Endodermal cell (in vitro differentiated cells): ENCODE measurements around the gene RNF224. TPM values are rescaled to one million over a fixed set of nuclear protein-coding genes. Genes with fewer than 3 reads are reported as not detected.

ENCODE experiments used
- DNase-seq: peaks from one replicate; pipeline ENCODE4 v3.0.0-alpha.2; 2017
- H3K27ac ChIP-seq: 2 replicates; pipeline ENCODE4 v1.5.1; 2013; ENCODE audit warnings: mild to moderate bottlenecking, low read depth, low read length, moderate library complexity
- H3K27me3 ChIP-seq: 2 replicates; pipeline ENCODE4 v1.6.1; 2013; ENCODE audit warnings: mild to moderate bottlenecking, low read length, moderate library complexity; ENCODE audit not compliant: insufficient read depth, control insufficient read depth, poor library complexity, severe bottlenecking
- H3K36me3 ChIP-seq: 2 replicates; pipeline ENCODE4 v1.7.0; 2013; ENCODE audit warnings: mild to moderate bottlenecking, low read length, moderate library complexity; ENCODE audit not compliant: control insufficient read depth, insufficient read depth
- H3K4me1 ChIP-seq: one replicate; pipeline ENCODE4 v1.7.0; 2013; ENCODE audit warnings: low read length; ENCODE audit not compliant: control insufficient read depth, insufficient read depth
- H3K4me3 ChIP-seq: 2 replicates; pipeline ENCODE4 v1.5.1; 2013; ENCODE audit warnings: mild to moderate bottlenecking, low read length, moderate library complexity
- H3K9ac ChIP-seq: 2 replicates; pipeline ENCODE4 v1.6.1; 2013; ENCODE audit warnings: mild to moderate bottlenecking, low read length, moderate library complexity; ENCODE audit not compliant: poor library complexity, severe bottlenecking; ENCODE audit errors: extremely low read depth
- H3K9me3 ChIP-seq: 2 replicates; pipeline ENCODE4 v1.6.1; 2013; ENCODE audit warnings: mild to moderate bottlenecking, low read length, moderate library complexity; ENCODE audit not compliant: control insufficient read depth
- H3K27ac Mint-ChIP-seq: 2 replicates; pipeline ENCODE4 v1.8.0; 2020; ENCODE audit warnings: mixed read lengths
- H3K27me3 Mint-ChIP-seq: 2 replicates; pipeline ENCODE4 v1.8.0; 2021; ENCODE audit warnings: mild to moderate bottlenecking, mixed read lengths; ENCODE audit not compliant: insufficient read depth
- H3K36me3 Mint-ChIP-seq: 2 replicates; pipeline ENCODE4 v1.8.0; 2020; ENCODE audit warnings: low read depth, mixed read lengths
- H3K4me1 Mint-ChIP-seq: 2 replicates; pipeline ENCODE4 v1.8.0; 2020; ENCODE audit warnings: mixed read lengths
- H3K4me3 Mint-ChIP-seq: 2 replicates; pipeline ENCODE4 v1.8.0; 2020; ENCODE audit warnings: mild to moderate bottlenecking, moderate library complexity, mixed read lengths
- H3K9me3 Mint-ChIP-seq: 2 replicates; pipeline ENCODE4 v1.8.0; 2020; ENCODE audit warnings: mild to moderate bottlenecking, mixed read lengths
- WGBS, 2 experiments: methylation state at CpG; one replicate each; pipeline versions ENCODE4 v1.1.5 to v1.1.7; 2013; ENCODE audit warnings: missing lambda C conversion rate in 2 of 2, mixed read lengths in 1 of 2; ENCODE audit not compliant: insufficient coverage in 1 of 2, insufficient read length in 1 of 2; 5-methylcytosine and 5-hydroxymethylcytosine counted together
- total RNA-seq, 2 donors: library from RNA; stranded (reverse); fragmentation: NEBNext Ultra II Directional in 1 of 2; extraction: Animal tissue kit (Norgen Biotek cat#: 25700) in 1 of 2; gene quantifications; 2 replicates in 1 of 2; 3 replicates in 1 of 2; pipeline ENCODE4 v1.2.1, GENCODE V29; 2021
- TF ChIP-seq, protein P1 (sequence below): fragments of 200-600 bp; sonication (generic); conservative IDR thresholded peaks from 2 replicates; pipeline ENCODE4 v1.5.0; 2021; ENCODE audit warnings: antibody characterized with exemption, mild to moderate bottlenecking

The RNF224 gene
- total RNA-seq, 2 donors from 2014 or later: 0.24 to 0.38 TPM

DNA sequence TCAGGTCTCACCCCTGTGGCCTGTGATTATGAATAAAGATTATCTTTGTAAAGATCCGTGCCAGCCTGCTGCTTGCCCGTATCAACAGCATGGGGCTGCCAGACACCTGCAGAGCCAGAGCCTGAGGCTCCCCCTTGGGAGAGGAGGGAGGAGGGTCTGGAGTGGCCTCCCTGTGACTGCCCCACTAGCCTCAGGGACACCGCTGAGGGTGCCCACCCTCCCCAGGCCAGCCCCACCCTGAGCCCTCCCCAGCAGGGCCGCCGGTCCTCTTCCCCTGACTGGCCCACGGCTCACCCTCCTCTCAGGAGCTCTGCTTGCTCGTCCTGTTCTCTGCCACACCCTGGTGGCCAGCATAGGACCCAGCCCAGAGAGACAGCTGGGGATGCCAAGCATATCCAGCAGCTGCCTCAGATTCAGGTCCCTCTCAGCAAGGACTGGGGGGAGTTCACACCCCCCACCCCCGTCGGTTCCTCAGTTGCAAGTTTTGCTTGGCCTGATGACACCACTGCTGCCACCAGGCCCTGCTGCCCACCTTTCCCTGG is 36.9 kb upstream of the RNF224 start:
- Histone ChIP-seq H3K4me1 (peaks cover 26% of the 10 kb centered on the region), H3K27ac (no peak overlapping the region), H3K4me3 (no peak overlapping the region), H3K9me3 (no peaks in the 10 kb centered on the region), H3K27me3 (no peaks in the 10 kb centered on the region), H3K9ac (no peak overlapping the region), H3K36me3 (peaks cover 25% of the 10 kb centered on the region)
- peaks cover 9% of the 10 kb centered on the region for H3K36me3 Mint-ChIP-seq
- DNase-seq: no peak
- H3K4me1 Mint-ChIP-seq: peaks cover 22% of the 10 kb centered on the region
- peak overlapping the region; percentile 83 for H3K4me3 Mint-ChIP-seq
- TF ChIP-seq, protein P1, sequence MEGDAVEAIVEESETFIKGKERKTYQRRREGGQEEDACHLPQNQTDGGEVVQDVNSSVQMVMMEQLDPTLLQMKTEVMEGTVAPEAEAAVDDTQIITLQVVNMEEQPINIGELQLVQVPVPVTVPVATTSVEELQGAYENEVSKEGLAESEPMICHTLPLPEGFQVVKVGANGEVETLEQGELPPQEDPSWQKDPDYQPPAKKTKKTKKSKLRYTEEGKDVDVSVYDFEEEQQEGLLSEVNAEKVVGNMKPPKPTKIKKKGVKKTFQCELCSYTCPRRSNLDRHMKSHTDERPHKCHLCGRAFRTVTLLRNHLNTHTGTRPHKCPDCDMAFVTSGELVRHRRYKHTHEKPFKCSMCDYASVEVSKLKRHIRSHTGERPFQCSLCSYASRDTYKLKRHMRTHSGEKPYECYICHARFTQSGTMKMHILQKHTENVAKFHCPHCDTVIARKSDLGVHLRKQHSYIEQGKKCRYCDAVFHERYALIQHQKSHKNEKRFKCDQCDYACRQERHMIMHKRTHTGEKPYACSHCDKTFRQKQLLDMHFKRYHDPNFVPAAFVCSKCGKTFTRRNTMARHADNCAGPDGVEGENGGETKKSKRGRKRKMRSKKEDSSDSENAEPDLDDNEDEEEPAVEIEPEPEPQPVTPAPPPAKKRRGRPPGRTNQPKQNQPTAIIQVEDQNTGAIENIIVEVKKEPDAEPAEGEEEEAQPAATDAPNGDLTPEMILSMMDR: no peak
- peak overlapping the region; percentile 58 for H3K27ac Mint-ChIP-seq
- 80 to 92% methylated on average over 1 to 9 of the region's 9 CpGs for WGBS, 2 experiments
- no peaks in the 10 kb centered on the region for H3K9me3 Mint-ChIP-seq
- no peaks in the 10 kb centered on the region for H3K27me3 Mint-ChIP-seq

DNA sequence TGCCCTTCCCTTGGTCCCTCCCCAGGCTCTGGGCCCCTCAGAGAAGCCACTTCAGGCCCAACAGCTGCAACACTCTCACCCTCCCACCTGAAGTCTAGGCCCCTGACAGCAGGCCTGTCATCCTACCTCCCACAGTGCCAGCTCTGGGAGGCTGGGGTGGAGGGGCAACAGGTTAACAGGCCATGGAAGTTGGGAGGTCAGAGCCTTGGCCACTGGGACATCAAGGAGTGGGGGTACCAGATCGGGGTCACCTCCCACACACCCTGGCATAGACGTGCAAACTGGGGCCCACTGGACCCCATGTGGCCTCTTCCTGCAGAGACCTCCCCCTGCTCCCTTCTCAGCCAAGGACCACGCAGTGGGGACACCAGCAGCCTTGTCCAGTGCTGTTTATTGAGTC is 36.1 kb upstream of the RNF224 start:
- Histone ChIP-seq H3K27me3 (no peaks in the 10 kb centered on the region), H3K27ac (no peak overlapping the region), H3K4me3 (no peak overlapping the region), H3K36me3 (peaks cover 25% of the 10 kb centered on the region), H3K9me3 (no peaks in the 10 kb centered on the region), H3K4me1 (peaks cover 26% of the 10 kb centered on the region), H3K9ac (no peak overlapping the region)
- Mint-ChIP-seq H3K27ac (no peak overlapping the region), H3K36me3 (peaks cover 9% of the 10 kb centered on the region), H3K4me1 (peaks cover 23% of the 10 kb centered on the region), H3K27me3 (no peaks in the 10 kb centered on the region), H3K9me3 (no peaks in the 10 kb centered on the region), H3K4me3 (no peak overlapping the region)
- DNase-seq: no peak
- WGBS, 2 experiments: 88 to 95% methylated on average over 3 of the region's 3 CpGs
- TF ChIP-seq, protein P1: no peak

DNA sequence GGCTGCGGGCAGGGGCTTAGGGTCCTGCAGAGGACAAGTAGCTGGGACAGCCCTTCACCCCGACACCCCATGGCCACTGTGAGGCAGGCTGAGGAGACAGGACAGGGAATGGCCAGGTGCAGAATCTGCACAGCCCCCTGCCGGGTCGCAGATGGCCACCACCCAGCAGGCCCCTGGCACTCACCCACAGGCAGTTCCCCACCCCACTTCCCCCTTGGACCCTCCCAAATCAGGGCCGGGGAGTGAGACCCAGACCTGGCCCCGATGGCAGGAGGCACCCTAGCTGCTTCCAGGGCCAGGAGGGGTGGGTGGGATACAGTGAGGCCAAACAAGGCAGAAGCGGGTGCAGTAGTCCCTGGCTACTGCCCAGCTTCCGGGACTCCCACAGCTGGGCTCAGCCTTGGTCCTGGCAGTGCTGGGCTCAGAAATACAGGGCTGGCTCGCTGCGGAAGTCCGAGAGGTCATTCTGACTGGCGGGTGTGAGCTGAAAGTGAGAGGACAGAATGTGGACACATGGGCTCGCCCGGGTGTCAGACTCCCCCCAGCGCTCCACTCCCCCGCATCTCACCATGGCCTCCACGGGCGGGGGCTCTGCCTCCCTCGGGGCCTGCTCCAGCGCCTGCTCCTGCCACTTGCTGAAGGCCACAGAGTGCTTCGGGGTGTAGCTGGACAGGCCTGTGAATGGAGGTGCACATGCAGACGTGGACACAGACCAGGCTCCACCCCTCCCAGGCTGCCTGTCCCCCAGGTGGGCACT is 35.4 kb upstream of the RNF224 start:
- H3K27me3 Mint-ChIP-seq: no peaks in the 10 kb centered on the region
- H3K4me3 Mint-ChIP-seq: no peak overlapping the region

More for the DNA sequence above, 35.4 kb upstream of the RNF224 start:
- Histone ChIP-seq H3K9me3 (no peaks in the 10 kb centered on the region), H3K27me3 (no peaks in the 10 kb centered on the region), H3K4me1 (peaks cover 23% of the 10 kb centered on the region), H3K9ac (no peak overlapping the region), H3K36me3 (peaks cover 19% of the 10 kb centered on the region), H3K27ac (no peak overlapping the region), H3K4me3 (no peak overlapping the region)
- no peak for DNase-seq
- Mint-ChIP-seq H3K36me3 (peaks cover 9% of the 10 kb centered on the region), H3K4me1 (peaks cover 20% of the 10 kb centered on the region), H3K27ac (no peak overlapping the region), H3K9me3 (no peaks in the 10 kb centered on the region)
- TF ChIP-seq, protein P1: no peak
- 95 to 96% methylated on average over 14 to 22 of the region's 22 CpGs for WGBS, 2 experiments
